ENCODE data around the gene SPSB4. TPM values are rescaled to one million over a fixed set of nuclear protein-coding genes. Genes with fewer than 3 reads are reported as not detected.

The SPSB4 gene
- total and polyA plus RNA-seq, 2 of the 13 experiments (the other 11 are each of a cell fraction or from before 2014, with no cell fraction given): not detected

DNA sequence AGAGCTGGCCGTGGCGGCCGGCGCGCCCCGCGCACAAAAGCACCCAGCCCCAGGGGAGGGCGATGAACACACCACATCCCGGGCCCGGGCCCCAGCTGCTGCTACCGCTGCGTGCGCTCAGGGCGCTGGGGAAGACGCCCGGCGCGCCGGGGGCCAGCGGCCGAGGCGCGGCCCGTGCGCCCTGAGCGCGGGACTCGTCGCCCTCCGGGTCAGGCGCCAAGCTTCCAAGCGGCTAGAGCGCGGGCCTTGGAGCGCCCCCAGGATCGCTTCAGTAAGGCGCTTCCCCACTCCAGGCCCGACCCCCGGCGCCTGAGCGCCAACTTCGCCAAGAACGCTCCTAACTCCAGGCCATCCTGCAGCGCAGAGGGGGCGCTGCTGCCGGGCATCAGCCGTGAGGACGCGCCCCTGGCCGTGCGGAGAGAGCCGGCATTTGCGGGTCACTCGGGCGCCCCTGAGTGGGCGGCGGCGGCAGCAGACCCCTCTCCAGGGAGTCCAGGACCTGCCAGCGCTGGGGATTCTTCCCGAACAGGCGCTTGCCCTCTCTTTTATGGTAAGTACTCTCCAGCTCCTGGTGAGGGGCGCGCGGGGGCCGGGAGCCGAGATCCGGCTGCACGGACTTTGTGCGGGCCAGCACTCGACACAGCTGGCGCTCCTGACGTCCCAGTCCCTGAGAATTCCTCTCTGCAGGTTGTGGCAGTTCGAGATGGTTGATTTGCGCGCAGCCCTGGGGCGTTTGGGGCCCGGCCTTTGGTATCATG, 475 bp downstream of the SPSB4 start:
- ATAC-seq: peak; percentile 58
- 15% methylated on average over 5 of the region's 77 CpGs for WGBS (ENCODE audit: low lambda C conversion rate)
- Histone ChIP-seq H3K4me1 (ENCODE audit: insufficient read depth, low read length) (no peaks in the 10 kb centered on the region), H3K9ac (ENCODE audit: insufficient read depth, low read depth, low read length) (no peak overlapping the region), H4K20me1 (ENCODE audit: insufficient read depth, low read length) (no peaks in the 10 kb centered on the region), H3K79me2 (ENCODE audit: insufficient read depth, low read length) (no peaks in the 10 kb centered on the region), H3K9me3 (ENCODE audit: low read length) (no peaks in the 10 kb centered on the region), H2AFZ (ENCODE audit: low read length) (no peak overlapping the region), H3K36me3 (replicated peaks in 1 of 2; ENCODE audit: control insufficient read depth in 1 of 2, insufficient read depth in 2 of 2, low read length in 2 of 2) (no peaks in the 10 kb centered on the region), H3K4me2 (ENCODE audit: low read depth, low read length) (peak overlapping the region; percentile 12; the same call in 1 of the 2 replicates), H3K4me3 (replicated peaks in 1 of 3; ENCODE audit: insufficient read depth in 1 of 3, low read depth in 2 of 3, low read length in 3 of 3) (no peak overlapping the region; a peak in 1 of 6 replicates), H3K27me3 (ENCODE audit: control insufficient read depth in 1 of 2, insufficient read depth in 2 of 2, low read length in 2 of 2) (peaks cover 8 to 51% of the 10 kb centered on the region in 2 experiments; a peak in 4 of 5 replicates), H3K27ac (ENCODE audit: extremely low read length, insufficient read depth, low read length) (no peak overlapping the region)
- in situ Hi-C loops (cut with HindIII; ENCODE audit: extremely low pct_ligation_motif_present, low pct_unique_long_range_greater_than_20kb) (no loop called here), intact Hi-C loops (cut with micrococcal nuclease; ENCODE audit: unreplicated experiment) (no loop called here)
- ChIA-PET CTCF (ENCODE audit: low intra/inter-chr PET ratio, low total read pairs) (no interaction called here), POLR2A (no interaction called here)
- BruUV-seq (replicated peaks): no TSS peak
- TF ChIP-seq SATB2 (CRISPR knock-in tag; IDR thresholded peaks at IDR 0.05) (no peak), ZNF577 (CRISPR knock-in tag; IDR thresholded peaks at IDR 0.05; ENCODE audit: borderline replicate concordance, low read depth) (no peak), TARDBP (CRISPR knock-in tag; IDR thresholded peaks at IDR 0.05) (no peak), POLR2G (IDR thresholded peaks at IDR 0.05; ENCODE audit: low read depth, low read length) (no peak), MAFF (IDR thresholded peaks at IDR 0.05; ENCODE audit: low read depth, low read length) (no peak), HNRNPLL (IDR thresholded peaks at IDR 0.05; ENCODE audit: low read depth, low read length, poor library complexity, severe bottlenecking) (peak; percentile 21), SIX4 (CRISPR knock-in tag; IDR thresholded peaks at IDR 0.05) (no peak), FOXP1 (IDR thresholded peaks at IDR 0.05) (no peak), FOXP1 (CRISPR knock-in tag; IDR thresholded peaks at IDR 0.05) (no peak), ZNF34 (CRISPR knock-in tag; IDR thresholded peaks at IDR 0.05; ENCODE audit: borderline replicate concordance) (no peak), TBX2 (CRISPR knock-in tag; IDR thresholded peaks at IDR 0.05; ENCODE audit: borderline replicate concordance) (no peak)
- TF ChIP-seq, protein P1, sequence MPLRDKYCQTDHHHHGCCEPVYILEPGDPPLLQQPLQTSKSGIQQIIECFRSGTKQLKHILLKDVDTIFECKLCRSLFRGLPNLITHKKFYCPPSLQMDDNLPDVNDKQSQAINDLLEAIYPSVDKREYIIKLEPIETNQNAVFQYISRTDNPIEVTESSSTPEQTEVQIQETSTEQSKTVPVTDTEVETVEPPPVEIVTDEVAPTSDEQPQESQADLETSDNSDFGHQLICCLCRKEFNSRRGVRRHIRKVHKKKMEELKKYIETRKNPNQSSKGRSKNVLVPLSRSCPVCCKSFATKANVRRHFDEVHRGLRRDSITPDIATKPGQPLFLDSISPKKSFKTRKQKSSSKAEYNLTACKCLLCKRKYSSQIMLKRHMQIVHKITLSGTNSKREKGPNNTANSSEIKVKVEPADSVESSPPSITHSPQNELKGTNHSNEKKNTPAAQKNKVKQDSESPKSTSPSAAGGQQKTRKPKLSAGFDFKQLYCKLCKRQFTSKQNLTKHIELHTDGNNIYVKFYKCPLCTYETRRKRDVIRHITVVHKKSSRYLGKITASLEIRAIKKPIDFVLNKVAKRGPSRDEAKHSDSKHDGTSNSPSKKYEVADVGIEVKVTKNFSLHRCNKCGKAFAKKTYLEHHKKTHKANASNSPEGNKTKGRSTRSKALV (CRISPR knock-in tag; IDR thresholded peaks at IDR 0.05): peak; percentile 97
- TF ChIP-seq, protein P2, sequence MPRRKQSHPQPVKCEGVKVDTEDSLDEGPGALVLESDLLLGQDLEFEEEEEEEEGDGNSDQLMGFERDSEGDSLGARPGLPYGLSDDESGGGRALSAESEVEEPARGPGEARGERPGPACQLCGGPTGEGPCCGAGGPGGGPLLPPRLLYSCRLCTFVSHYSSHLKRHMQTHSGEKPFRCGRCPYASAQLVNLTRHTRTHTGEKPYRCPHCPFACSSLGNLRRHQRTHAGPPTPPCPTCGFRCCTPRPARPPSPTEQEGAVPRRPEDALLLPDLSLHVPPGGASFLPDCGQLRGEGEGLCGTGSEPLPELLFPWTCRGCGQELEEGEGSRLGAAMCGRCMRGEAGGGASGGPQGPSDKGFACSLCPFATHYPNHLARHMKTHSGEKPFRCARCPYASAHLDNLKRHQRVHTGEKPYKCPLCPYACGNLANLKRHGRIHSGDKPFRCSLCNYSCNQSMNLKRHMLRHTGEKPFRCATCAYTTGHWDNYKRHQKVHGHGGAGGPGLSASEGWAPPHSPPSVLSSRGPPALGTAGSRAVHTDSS (CRISPR knock-in tag; conservative IDR thresholded peaks at IDR 0.05): no peak
- TF ChIP-seq, protein P3, sequence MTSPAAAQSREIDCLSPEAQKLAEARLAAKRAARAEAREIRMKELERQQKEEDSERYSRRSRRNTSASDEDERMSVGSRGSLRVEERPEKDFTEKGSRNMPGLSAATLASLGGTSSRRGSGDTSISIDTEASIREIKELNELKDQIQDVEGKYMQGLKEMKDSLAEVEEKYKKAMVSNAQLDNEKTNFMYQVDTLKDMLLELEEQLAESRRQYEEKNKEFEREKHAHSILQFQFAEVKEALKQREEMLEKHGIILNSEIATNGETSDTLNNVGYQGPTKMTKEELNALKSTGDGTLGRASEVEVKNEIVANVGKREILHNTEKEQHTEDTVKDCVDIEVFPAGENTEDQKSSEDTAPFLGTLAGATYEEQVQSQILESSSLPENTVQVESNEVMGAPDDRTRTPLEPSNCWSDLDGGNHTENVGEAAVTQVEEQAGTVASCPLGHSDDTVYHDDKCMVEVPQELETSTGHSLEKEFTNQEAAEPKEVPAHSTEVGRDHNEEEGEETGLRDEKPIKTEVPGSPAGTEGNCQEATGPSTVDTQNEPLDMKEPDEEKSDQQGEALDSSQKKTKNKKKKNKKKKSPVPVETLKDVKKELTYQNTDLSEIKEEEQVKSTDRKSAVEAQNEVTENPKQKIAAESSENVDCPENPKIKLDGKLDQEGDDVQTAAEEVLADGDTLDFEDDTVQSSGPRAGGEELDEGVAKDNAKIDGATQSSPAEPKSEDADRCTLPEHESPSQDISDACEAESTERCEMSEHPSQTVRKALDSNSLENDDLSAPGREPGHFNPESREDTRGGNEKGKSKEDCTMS (CRISPR knock-in tag; conservative IDR thresholded peaks at IDR 0.05): no peak
- no peak for FAIRE-seq
- DNase-seq (ENCODE audit: low spot score): no peak
